ENCODE results near the gene PCNP.
"Not testable (repeated sequence)": the region's sequence is repeated elsewhere in the genome, so short reads cannot be mapped to it uniquely, and the experiment has no call there.

PCNP gene

DNA sequence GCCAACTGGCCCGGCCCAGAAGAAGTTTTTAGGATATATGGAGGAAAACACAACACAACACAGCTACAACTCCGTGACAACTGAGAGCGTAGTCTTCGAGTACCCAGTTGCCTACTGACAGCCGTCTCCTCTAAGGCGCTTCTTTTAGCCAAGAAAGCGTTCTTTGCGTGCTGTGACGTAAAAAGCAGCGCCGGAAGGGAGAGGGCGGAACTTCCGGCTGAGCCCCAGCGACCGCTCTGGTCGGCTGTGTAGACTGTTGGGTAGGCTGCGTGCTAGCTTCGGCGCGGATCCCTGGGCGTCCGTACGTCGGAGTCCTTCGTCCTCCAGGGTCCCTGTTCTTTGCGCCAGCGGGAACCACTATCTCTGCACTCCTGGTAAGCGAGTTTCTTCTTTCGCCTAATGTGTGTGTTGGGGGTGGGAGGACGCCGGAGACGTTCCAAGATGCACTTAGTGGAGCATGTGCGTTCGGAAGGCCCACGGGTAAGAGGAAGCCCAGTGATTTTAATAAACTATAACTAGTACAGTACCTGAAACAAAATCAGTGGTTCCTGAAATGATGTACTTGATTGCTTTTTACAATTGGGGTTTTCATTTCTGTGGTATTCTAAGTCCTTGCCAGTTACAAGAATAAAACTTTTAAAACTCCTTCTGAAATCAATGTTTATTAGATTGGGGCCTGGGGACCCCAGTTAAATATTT is 12.2 kb upstream of the PCNP start, which contains the start of gene TRMT10C:
Gene TRMT10C, plus strand, starts transcription at position 239 of the 699 bp plus-strand sequence. CDS start 2,914 bp downstream, outside the sequence.
- DNase-seq (ENCODE audit: low read depth in 2 of 2, low spot score in 1 of 2), result peak; percentile 77 to 84

DNA sequence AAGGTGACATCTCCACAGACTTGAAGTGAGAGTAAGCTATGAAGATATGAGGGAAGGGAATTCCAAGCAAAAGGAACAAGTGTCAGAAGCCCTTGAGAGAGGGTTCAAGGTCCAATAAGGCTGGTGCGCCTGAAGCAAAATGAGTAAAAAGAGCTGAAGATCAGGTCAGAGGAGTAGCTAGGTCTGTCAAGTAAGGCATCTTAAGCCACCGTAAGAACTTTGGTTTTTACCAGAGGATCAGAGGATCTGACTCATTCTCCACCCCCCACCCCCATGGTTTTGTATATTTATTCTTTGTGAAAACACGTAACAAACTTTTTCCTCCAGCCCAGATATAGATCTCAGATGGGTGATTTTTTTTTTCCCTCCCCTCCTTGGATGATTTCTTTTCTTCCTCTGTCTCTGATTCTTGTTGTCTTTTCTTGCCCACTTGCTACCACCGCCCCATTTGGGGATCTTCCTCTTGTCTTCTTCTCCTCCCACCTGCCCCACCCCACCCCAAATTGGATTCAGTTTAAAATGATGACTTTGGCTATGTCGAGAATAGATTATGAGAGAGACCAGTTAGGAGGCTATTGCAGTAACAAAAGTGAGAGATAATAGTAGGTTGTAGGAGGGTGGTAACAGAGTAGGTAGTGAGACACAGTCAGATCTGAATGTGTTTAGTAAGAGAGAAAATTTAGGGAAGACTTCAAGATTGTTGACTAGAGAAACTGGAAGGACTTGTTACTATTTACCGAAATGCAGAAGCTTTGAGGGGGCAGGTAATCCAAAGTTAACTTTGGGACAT is 6.3 kb upstream of the PCNP start:
- DNase-seq (ENCODE audit: low read depth in 2 of 2, low spot score in 1 of 2), result no peak

DNA sequence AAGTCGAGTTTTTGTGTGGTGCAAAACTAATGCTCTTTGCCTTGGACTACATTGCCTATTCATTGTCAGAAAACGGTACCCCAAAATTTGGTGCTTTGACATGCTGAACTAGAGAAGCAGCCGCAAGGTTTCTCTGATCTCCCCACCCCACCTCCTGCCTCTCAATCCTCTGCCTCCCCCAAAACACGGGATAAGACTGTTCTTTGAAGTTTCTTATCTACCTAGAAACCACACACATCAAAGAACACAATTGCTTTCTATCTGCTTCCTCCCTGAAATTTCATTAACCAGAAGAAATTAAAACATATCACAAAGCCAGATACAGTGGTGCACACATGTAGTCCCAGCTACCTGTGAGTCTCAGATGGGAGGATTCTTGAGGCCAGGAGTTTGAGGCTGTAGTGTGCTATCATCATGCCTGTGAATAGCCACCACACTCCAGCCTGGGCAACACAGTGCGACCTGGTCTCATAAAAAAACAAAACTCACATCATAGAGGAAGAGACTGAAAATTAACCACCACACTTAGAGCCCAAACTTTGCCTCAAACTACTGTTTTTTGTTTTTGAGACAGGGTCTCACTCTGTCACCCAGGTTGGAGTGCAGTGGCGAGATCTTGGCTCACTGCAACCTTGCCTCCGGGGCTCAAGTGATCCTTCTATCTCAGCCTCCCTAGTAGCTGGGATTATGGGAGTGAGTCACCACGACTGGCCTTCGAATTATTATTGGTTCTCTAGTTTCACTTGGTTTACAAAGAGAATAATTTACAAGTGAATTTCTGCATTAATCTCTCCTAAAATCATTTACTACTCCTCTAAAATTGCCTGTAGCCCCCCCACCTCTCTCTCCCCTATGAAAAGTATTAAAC is 2.7 kb upstream of the PCNP start:
- no peak for DNase-seq (ENCODE audit: low read depth in 2 of 2, low spot score in 1 of 2)

DNA sequence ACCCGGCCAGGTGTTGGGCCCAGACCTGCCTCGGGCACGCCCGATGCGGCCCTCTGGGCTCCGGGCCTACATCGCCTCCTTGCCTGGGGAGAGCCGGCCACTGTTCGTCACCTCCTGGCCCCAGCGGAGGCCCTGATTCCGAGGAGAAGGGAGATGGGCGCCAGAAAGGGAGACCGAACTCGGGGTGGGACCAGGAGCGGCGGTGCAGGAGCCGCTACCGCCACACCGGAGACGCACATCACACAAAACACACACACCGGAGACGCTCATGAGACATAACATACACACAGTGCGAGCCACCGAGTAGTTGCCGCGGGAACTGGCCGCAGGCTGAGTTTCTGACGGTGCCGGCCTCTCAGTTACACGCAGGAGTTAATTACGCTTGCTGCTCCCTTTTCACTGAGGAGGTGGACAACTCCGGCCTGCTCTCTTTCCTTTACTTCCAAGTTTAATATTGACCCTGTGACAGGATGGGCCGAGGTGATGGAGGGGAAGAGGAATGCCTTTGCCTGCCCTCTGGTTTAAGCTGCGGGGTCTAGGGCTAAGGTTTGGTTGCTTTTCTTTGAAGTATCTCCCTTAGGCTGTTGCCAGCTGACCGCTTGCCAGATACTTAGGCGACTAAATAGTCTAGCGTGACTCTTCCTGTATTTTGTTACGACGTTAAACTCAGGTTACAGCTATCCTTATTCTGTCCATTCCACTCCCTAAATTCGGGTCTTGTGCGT is 570 bp downstream of the PCNP start:
- DNase-seq (ENCODE audit: low read depth in 2 of 2, low spot score in 1 of 2), result peak in 1 of 2 donors; percentile 24

DNA sequence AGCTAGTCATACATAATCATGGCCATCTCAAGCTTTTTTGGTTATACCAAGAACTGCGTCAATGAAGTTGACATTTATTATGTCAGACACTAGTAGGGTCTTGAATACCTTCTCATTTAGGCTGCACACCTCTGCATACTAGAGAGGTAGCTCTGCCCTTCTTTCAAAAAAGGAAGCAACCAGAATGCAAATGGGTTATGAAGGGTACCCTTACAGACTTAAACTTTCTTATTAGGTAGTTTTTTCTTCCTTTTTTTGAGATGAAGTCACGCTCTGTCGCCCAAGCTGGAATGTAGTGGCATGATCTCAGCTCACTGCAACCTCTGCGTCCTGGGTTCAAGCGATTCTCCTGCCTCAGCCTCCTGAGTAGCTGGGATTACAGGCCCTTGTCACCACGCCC is 3.3 kb downstream of the PCNP start:
- no peak for DNase-seq (ENCODE audit: low read depth in 2 of 2, low spot score in 1 of 2)

DNA sequence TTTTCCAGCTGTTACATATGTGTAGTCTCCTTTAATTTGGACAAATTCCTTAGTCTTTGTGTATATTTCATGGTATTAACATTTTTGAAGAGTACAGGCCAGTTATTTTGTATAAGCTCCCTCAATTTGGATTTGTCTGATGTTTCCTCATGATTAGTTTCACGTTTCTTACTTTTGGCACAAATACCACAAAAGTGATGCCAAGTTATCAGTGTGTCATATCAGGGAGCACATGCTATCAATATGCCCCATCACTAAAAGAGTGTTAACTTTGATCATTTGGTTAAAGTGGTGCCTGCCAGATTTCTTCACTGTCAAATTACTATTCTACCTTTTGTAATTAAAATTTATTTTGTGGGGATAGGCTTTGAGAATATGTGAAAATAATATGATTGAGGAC is 14.6 kb downstream of the PCNP start:
- DNase-seq (ENCODE audit: low read depth in 2 of 2, low spot score in 1 of 2), result no peak

DNA sequence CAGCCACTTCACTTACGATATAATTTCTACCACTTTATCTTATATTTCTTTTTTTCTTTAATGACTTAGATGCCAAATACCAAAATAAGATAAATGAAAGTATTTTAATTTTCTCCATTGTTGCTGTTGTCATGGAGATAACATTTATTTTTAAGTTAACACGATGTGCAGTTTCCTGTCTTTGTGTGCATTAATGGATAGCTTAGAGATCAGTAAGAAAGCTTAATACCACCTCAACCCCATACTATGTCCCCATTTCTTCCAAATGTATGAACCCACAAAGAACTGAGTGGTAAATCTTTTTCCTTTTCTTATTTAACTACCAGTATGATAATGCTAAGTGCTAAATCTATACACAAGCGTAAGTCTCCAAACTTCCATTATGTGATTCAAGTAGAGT is 17.1 kb downstream of the PCNP start:
- DNase-seq (ENCODE audit: low read depth in 2 of 2, low spot score in 1 of 2), result no peak

DNA sequence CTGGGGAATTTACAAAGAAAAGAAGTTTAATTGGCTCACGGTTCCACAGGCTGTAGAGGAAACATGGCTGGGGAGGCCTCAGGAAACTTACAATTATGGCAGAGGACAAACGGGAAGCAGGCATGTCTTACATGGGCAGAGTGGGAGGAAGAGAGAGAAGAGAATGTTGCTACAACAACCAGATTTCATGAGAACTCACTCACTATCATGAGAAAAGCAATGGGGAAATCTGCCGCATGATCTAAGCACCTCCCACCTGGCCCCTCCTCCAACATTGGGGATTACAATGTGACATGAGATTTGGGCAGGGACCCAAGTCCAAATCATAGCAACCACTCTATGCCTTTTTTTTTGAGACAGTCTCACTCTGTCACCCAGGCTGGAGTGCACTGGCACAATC is 28.8 kb downstream of the PCNP start:
- no peak for DNase-seq (ENCODE audit: low read depth in 2 of 2, low spot score in 1 of 2)

DNA sequence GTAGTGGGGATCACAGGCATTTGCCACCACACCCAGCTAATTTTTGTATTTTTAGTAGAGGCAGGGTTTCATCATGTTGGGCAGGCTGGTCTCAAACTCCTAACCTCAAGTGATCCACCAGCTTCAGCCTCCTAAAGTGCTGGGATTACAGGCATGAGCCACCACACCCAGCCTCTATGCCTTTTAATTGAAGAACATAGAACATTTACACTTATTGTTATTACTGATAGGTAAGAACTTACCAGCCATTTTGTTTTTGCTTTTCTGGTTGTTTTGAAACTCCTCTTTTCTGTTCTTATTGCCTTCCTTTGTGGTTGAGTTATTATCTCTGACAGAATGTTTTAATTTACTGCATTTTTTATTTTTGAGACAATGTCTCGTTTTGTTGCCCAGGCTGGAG is 29.2 kb downstream of the PCNP start:
- DNase-seq (ENCODE audit: low read depth in 2 of 2, low spot score in 1 of 2), result no peak

DNA sequence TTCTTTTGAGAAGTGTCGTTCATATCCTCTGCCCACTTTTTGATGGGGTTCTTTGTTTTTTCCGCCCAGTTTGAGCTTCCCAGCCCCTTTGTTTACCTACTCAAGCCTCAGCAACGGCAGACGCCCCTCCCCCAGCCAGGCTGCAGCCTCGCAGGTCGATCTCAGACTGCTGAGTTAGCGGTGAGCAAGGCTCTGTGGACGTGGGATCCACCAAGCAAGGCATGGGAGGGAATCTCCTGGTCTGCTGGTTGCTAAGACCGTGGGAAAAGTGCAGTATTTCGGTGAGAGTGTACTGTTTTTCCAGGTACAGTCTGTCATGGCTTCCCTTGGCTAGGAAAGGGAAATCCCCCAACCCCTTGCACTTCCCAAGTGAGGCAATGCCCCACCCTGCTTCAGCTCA is 31.4 kb downstream of the PCNP start:
- DNase-seq (ENCODE audit: low read depth in 2 of 2, low spot score in 1 of 2), result not testable (repeated sequence)

DNA sequence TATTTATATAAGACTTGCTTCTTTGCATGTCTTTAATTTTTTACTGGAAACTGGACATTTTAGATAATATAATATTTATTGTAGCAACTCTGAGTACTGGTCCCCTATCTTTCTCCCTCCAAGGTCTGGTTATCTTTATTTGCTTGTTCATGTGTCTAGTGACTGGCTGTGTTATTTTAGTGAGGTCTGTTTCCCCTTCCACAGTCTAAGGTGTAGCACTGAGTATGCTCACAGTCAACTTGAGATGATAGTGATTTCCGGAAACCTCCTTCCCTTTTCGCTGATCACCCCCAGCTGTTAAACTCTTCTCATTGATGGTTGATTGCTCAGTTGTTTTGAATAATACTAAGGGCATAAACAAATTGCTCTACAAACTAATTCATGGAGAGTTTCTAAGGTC is 37.0 kb downstream of the PCNP start:
- no peak for DNase-seq (ENCODE audit: low read depth in 2 of 2, low spot score in 1 of 2)

DNA sequence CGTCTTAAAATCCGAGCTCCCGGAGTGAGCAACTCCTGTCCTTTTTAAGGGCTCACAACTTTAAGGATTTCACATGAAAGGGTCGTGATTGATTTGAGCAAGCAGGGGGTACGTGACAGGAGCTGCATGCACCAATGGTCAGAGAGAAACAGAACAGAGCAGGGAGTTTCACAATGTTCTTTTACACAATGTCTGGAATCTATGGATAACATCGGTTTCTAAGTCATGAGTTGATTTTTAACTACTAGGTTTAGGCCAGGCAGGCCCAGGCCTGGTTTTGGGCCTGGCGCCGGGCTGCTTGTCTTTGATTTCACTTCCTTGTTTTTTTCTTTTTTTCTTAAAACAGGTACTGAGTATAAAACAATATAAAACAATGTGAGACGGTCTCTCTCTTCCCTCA is 39.0 kb downstream of the PCNP start:
- DNase-seq (ENCODE audit: low read depth in 2 of 2, low spot score in 1 of 2), result not testable (repeated sequence)

DNA sequence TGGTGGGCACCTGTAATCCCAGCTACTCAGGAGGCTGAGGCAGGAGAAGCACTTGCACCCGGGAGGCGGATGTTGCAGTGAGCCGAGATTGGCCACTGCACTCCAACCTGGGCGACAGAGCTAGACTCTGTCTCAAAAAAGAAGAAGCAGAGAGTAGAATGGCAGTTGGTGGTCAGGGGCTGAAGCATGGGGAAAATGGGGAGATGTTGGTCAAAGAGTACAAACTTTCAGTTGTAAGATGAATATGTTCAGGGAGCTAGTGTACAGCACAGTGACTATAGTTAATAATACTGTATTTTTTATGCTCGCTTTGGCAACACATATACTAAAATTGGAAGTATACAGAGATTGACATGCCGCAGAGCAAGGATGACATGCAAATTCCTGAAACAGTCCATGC is 41.5 kb downstream of the PCNP start:
- no peak for DNase-seq (ENCODE audit: low read depth in 2 of 2, low spot score in 1 of 2)

DNA sequence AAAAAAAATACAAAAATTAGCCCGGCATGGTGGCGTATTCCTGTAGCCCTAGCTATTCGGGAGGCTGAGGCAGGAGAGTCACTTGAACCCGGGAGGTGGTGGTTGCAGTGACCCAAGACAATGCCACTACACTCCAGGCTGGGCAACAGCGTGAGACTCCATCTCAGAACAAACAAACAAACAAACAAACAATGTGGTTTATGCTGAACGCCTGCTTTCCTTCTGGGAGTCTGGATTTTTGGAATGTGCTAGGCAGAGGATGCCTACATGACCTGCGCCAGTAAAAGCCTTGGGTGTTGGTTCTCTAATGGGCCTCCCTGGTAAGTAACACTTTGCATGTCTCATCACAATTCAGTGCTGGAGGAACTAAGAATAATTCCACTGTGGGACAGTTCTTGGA is 43.5 kb downstream of the PCNP start:
- DNase-seq (ENCODE audit: low read depth in 2 of 2, low spot score in 1 of 2), result no peak

DNA sequence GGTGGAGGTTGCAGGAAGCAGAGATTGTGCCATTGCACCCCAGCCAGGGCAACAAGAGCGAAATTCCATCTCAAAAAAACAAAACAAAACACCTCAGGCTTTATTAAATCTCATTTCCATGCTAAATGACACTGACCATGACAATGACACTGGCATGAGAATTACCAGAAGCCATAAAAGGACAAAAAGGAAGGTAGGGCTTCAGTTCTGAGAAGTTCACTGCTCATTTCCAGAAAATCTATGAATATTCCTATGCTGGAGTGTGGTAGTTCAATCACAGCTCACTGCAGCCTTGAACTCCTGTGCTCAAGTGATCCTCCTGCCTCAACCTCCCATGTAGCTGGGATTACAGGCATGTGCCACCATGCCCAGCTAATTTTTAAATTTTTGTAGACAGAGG is 44.7 kb downstream of the PCNP start:
- DNase-seq (ENCODE audit: low read depth in 2 of 2, low spot score in 1 of 2), result no peak

DNA sequence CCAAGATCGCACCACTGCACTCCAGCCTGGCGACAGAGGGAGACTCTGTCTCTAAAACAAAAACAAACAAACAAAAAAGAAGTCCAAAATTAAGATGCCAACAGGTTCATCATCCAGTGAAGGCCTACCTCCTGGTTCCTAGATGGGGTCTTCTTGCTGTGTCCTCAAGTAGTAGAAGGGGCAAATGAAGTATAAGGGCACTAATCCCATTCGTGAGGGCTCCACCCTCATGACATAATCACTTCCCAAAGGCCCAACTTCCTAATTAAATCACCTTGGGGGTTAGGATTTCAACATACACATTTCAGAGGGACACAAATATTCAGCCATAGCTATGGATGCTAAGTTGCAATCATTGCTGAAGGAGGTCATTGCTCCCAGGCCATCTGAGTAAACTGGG is 45.8 kb downstream of the PCNP start:
- no peak for DNase-seq (ENCODE audit: low read depth in 2 of 2, low spot score in 1 of 2)

DNA sequence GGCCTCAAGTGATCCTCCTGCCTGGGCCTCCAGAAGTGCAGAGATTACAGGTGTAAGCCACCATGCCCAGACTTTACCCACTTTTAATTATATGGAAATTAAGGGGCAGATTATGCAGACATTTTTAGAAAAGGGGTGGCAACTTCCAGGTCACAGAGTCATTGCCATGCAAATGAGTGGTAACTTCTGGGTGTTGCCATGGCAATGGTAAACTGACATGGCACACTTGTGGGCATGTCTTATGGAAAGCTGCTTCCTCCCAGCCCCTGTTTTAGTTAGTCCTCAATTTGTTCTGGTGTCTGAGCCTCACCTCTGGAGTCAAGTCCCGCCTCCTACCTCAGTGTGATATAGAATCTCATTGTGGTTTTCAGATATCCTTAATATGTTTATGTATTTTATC is 49.7 kb downstream of the PCNP start:
- no peak for DNase-seq (ENCODE audit: low read depth in 2 of 2, low spot score in 1 of 2)

DNA sequence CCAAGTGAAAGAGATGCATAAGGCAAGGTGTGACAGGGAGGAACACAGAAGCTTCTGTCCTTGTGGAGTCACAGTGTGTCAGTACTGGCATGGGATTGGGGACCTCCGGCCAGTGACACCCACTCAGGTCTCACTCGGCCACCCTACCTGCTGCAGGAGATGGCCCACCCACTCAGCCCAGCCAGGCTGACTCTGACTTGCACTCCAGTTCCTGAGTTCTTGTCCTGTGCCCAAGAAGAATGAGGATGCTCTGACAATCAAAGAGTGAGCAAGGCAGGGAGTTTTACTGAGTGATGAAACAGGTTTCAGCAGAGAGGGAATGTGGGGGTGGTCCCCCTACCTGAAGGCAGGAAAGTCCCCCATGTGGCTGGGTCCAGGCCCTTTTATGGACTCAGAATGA is 50.9 kb downstream of the PCNP start:
- DNase-seq (ENCODE audit: low read depth in 2 of 2, low spot score in 1 of 2), result no peak

DNA sequence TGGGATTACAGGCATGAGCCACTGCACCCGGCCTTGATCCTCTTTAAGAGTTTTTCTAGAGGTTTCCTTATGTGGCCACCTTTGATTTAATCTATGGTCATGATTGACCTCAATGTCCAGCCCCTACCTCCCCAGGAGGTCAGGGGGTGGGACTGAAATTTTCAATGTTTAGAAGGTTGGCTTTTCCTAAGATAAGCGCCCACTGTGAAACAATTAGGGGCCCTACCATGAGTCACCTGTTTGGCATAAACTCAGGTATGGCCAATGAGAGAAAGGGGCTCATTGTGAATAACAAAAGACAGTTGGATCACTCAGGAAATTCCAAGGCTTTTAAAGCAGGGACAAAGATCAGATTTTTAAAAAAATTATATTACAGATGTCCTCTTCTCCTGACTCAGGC is 51.9 kb downstream of the PCNP start:
- DNase-seq (ENCODE audit: low read depth in 2 of 2, low spot score in 1 of 2), result no peak

DNA sequence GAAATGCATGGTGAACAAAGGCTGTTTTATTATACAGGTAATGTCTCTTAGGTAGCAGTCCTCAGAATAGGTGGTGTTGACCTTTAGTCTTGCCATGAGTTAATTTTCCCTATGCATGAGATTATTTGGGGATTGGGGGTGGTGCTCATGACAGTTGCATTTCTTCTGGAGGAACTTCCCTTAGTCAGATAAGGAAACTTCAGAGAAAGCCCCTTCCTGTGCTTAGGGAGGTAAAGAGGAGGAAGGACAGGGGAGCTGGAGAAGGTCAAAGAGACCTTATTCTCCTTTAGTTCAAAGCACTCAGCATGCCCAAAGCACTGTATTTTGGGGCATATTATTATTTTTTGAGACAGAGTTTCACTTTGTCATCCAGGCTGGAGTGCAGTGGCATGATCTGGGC is 55.2 kb downstream of the PCNP start:
- no peak for DNase-seq (ENCODE audit: low read depth in 2 of 2, low spot score in 1 of 2)
